Vagina (tissue), 2 donors: ENCODE measurements around the gene TMEFF1.

Experiments used
- POLR2A ChIP-seq, 2 donors: fragments of 450-650 bp; IDR thresholded peaks; one replicate each; pipeline ENCODE4 v1.6.1; 2017; ENCODE audit warnings: antibody characterized with exemption in 2 of 2, mild to moderate bottlenecking in 2 of 2, moderate library complexity in 2 of 2
- POLR2AphosphoS5 ChIP-seq, 2 donors: sonication (generic); formaldehyde crosslinking; IDR thresholded peaks; one replicate each; pipeline ENCODE4 v1.9.0; 2017; ENCODE audit warnings: antibody characterized with exemption in 2 of 2, mild to moderate bottlenecking in 2 of 2, low read depth in 1 of 2; ENCODE audit not compliant: insufficient read depth in 1 of 2
- TF ChIP-seq, protein P1 (sequence below), 3 experiments: fragments of 450-650 bp in 2 of 3; fragments of 200-600 bp in 1 of 3; sonication (generic) in 1 of 3; IDR thresholded peaks; one replicate each; pipeline ENCODE4 v1.5.1; 2017 to 2019; ENCODE audit warnings: antibody characterized with exemption in 3 of 3, mild to moderate bottlenecking in 2 of 3, moderate library complexity in 2 of 3

DNA sequence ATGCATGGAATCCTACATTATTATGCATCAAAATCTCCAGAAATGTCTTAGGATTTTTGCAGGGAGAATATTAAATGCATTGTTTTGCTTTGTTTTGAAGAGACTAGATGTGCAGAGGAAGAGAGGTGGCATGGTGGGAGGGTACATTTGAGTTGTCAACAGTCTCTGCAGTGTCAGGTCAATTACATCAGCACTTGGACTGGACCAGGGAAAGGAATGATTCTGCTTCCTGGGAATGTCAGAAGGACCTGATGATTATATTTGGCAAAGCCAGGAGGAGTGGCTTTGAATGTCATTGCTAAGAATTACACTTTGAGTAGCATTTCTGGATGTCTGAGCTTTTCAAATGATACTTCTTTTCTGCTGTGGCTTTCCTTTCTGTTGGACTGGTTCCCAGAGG, 17.5 kb upstream of the TMEFF1 start:
- TF ChIP-seq POLR2A (IDR thresholded peaks at IDR 0.05): no peak
- TF ChIP-seq, protein P1, sequence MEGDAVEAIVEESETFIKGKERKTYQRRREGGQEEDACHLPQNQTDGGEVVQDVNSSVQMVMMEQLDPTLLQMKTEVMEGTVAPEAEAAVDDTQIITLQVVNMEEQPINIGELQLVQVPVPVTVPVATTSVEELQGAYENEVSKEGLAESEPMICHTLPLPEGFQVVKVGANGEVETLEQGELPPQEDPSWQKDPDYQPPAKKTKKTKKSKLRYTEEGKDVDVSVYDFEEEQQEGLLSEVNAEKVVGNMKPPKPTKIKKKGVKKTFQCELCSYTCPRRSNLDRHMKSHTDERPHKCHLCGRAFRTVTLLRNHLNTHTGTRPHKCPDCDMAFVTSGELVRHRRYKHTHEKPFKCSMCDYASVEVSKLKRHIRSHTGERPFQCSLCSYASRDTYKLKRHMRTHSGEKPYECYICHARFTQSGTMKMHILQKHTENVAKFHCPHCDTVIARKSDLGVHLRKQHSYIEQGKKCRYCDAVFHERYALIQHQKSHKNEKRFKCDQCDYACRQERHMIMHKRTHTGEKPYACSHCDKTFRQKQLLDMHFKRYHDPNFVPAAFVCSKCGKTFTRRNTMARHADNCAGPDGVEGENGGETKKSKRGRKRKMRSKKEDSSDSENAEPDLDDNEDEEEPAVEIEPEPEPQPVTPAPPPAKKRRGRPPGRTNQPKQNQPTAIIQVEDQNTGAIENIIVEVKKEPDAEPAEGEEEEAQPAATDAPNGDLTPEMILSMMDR (IDR thresholded peaks at IDR 0.05): no peak
- no peak for TF ChIP-seq POLR2AphosphoS5 (IDR thresholded peaks at IDR 0.05; ENCODE audit: insufficient read depth in 1 of 2, low read depth in 1 of 2)
